Panc1 (cell line): ENCODE data around the gene ZFAND2A.

Experiments
- SIN3A ChIP-seq: IDR thresholded peaks from 2 replicates; pipeline ENCODE4 v1.6.1; 2012; ENCODE audit warnings: low read depth, mild to moderate bottlenecking, low read length, moderate library complexity, borderline replicate concordance; ENCODE audit not compliant: insufficient read depth
- TCF7L2 ChIP-seq: IDR thresholded peaks from 2 replicates; pipeline ENCODE4 v1.6.1; 2011; ENCODE audit warnings: mild to moderate bottlenecking, low read depth, low read length, inconsistent platforms
- TF ChIP-seq, protein P1 (sequence below): fragments of 450-650 bp; IDR thresholded peaks from 2 replicates; pipeline ENCODE4 v1.5.1; 2017; ENCODE audit warnings: mild to moderate bottlenecking

DNA sequence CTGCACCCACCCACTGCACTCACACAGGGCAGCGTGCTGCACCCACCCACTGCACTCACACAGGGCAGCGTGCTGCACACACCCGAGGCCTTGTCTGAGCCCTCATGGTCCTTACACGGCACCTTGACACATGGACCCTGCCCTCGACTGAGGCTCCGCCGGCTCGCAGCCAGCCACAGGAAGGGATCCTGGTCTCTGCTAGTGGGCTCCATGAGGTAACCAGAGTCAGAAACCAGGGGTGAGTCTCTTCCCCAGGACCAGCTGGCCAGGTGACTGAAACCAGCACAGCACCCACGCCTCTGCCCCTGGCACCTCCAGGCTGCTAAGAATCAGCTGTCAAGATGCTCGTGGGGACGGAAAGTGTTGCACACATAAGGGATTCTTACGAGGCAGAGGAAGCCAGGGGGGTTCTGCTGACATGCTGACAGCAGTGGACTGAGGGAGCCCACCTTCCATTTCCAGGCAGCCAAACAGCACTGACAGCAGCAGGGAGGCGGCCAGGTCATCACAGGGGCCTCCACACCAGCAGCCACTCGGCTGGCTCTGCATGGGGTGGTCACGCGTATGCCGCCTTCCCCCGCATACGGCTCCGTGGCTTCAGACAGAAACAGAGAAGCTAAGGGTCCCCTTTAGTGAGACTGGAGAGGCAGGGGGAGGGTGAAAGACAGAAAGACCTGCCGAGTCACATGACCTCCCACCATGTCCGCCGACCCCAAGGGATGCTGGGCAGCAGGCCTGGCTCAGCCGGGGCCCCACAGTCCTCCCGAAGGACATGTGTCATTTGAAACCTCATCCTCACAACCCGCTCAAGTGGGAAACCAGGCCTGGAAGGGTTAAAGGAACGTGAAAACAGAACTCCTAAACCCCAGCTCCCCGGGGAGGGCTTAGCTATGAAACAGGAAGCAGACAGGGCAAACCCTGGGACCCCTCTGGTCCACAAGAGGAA is 37.8 kb downstream of the ZFAND2A start:
- TF ChIP-seq, protein P1, sequence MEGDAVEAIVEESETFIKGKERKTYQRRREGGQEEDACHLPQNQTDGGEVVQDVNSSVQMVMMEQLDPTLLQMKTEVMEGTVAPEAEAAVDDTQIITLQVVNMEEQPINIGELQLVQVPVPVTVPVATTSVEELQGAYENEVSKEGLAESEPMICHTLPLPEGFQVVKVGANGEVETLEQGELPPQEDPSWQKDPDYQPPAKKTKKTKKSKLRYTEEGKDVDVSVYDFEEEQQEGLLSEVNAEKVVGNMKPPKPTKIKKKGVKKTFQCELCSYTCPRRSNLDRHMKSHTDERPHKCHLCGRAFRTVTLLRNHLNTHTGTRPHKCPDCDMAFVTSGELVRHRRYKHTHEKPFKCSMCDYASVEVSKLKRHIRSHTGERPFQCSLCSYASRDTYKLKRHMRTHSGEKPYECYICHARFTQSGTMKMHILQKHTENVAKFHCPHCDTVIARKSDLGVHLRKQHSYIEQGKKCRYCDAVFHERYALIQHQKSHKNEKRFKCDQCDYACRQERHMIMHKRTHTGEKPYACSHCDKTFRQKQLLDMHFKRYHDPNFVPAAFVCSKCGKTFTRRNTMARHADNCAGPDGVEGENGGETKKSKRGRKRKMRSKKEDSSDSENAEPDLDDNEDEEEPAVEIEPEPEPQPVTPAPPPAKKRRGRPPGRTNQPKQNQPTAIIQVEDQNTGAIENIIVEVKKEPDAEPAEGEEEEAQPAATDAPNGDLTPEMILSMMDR: no peak
- TF ChIP-seq TCF7L2: no peak
- TF ChIP-seq SIN3A: no peak
